ENCODE results near the gene LRRD1.
"Not testable (repeated sequence)": the region's sequence is repeated elsewhere in the genome, so short reads cannot be mapped to it uniquely, and the experiment has no call there.

The LRRD1 gene

DNA sequence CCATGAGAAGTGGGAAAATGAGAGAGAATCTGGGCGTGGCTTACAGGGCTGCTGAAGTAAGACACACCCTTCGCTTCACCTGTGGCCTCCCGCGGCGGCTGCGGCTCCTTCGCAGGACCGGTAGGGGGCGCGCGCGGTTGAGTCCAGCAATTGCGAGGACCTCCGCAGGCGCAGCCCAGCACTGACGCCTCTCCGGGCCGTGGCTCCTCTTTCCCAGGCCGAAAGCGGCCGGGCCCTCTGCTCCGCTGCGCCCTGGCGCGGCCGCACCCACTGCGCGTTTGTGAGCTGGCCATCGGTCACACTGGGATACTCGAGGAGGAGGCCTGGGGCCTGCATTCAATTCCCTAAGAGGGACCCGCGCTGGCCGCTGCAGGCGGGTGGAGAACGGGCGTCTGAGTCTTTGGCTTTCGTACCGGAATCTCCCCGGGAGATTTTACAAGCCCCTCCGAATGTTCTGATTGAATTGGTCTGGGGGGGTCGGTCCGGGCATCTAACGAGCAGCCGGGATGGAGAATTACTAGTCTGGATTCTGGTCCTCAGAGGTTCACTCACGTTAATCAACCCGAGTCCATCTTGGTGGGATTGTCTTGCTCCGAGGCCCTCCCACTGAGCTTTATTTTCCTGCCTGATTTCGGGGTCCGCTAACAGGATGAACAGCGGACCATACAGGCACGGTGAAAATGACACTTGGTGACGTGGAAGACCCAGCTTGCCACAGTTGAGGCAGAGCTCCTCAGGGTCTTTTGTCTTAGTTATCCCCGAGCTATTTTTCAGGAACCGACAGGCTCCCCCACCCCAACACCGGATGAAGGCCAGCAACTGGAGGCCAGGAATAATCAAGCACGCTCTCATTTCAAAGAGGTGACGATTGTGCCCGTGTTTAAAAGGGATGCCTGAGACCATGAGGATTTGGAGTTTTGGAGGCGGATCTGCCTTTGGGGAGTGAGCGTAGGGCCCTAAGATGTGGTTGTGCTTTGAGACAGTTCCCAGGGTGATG, at the start of gene LRRD1:
Gene LRRD1 (minus strand): TSS at position 215 of the 997 bp plus-strand sequence. CDS start 13,940 bp downstream, outside the sequence.
- peak; percentile 78 for DNase-seq (ENCODE audit: low spot score)

- DNase-seq (ENCODE audit: low spot score) = no peak
Measured at GRCh38 chr7:92228742-92229141, 49.8 kb upstream of the LRRD1 start.

GRCh38 chr7:92228100-92228499, 49.2 kb upstream of the LRRD1 start:
- no peak for DNase-seq (ENCODE audit: low spot score)

- no peak for DNase-seq (ENCODE audit: low spot score)
Measured at GRCh38 chr7:92226981-92227380, 48.0 kb upstream of the LRRD1 start.

GRCh38 chr7:92221766-92222165, 42.8 kb upstream of the LRRD1 start:
- DNase-seq (ENCODE audit: low spot score) = no peak

- DNase-seq (ENCODE audit: low spot score) = no peak
Measured at GRCh38 chr7:92206672-92207071, 27.7 kb upstream of the LRRD1 start.

GRCh38 chr7:92205987-92206386, 27.0 kb upstream of the LRRD1 start:
- no peak for DNase-seq (ENCODE audit: low spot score)

DNA sequence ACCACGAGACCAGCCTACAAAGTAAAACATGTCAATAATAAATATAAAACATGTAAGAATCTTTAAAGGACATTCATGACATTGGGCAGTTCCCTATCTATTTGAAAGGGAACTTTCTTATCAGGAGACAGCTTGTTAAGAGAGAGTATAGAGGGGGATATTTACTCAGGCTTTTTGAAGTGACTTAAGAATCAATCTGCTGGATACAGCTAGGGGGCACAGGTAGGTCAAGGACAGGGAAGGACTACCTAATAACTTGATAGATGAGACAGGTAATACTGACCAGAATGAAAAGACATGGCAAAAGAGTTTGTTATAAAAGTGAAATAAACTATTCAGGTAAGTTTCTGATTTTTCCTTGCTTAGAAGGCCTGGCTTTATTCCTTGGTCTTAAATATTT, 21.8 kb upstream of the LRRD1 start:
- no peak for DNase-seq (ENCODE audit: low spot score)

GRCh38 chr7:92192326-92192725, 13.4 kb upstream of the LRRD1 start:
- no peak for DNase-seq (ENCODE audit: low spot score)

GRCh38 chr7:92189246-92189645, 10.3 kb upstream of the LRRD1 start:
- DNase-seq (ENCODE audit: low spot score) = not testable (repeated sequence)

GRCh38 chr7:92184294-92184693, 5.4 kb upstream of the LRRD1 start:
- not testable (repeated sequence) for DNase-seq (ENCODE audit: low spot score)

- peak; percentile 35 for DNase-seq (ENCODE audit: low spot score)
Measured at GRCh38 chr7:92177362-92177761, 1.6 kb downstream of the LRRD1 start.

DNA sequence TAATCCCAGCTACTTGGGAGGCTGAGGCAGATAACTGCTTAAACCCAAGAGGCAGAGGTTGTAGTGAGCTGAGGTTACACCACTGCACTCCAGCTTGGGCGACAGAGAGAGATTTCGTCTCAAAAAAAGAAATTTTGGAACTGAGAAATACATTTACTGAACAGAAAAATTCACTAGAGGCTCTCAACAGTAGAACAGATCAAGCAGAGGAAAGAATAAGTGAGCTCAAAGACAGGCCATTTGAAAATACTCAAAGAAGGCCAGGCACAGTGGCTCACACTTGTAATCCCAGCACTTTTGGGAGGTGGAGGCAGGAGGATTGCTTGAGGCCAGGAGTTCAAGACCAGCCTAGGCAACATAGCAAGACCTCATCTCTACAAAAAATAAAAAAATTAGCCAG, 9.4 kb downstream of the LRRD1 start:
- DNase-seq (ENCODE audit: low spot score) = not testable (repeated sequence)

DNA sequence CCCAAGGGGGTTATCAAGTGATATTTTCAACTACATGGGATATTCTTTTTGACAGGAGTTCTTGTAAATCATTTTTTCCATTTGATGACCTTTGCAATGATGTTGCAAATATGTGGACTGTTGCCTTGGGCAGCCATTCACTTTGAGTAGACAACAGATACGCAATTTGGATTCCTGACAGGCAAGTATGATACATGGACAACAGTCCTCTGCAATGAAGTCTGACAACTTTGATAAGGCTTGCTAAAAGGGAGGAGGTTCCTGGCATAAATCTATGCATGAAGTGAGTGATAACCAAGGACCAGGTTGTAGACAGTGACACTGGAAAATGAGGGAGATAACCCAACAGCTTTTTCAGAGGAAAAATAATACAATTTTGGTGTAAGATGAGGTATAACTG, 17.7 kb downstream of the LRRD1 start:
- DNase-seq (ENCODE audit: low spot score) = no peak

DNA sequence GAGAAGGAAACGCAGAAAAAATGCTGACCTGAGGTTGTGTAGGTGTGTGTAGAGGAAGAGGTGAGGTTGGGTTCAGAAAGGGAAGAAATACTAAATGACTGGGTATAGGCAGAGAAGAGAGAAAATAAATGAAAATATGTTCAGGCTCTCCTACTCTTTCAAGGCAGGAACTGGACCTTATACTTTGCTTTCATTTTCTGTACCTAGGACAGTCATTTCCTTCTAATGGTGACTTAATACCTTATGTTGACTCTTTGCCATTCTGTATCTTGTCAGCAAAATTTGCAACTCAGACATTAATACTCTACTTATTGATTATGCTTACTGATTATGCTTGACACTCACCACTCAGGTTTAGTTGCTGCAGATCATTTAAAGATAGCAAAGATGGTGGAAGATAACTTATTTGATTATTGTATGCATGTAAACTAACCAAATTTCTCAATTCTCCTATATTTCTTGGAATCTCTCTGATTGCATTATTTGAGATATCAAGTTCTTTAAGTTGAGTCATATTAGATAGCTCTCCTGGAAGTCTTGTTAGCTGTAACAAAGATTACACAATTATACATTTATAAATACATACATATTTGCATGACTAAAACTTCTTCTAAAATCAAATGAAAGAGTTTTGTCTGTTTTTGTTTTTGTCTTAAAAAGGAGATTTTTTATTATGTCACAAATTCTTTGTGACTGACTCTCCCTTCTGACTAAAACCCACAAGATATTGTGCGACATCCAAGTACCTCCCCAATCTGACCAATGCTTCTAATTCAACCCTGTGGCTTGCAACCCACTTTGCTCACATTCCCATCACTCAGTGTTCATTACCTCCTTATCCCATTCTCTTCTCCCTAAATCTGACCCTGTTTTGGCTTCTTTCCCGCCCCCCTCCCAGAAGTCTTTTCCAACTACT, 20.0 kb downstream of the LRRD1 start:
- no peak for DNase-seq (ENCODE audit: low spot score)

- no peak for DNase-seq (ENCODE audit: low spot score)
Measured at GRCh38 chr7:92156990-92157389, 22.0 kb downstream of the LRRD1 start.

GRCh38 chr7:92155108-92155739, 23.7 kb downstream of the LRRD1 start:
- DNase-seq (ENCODE audit: low spot score) = no peak

GRCh38 chr7:92150450-92151017, 28.4 kb downstream of the LRRD1 start:
- no peak for DNase-seq (ENCODE audit: low spot score)

GRCh38 chr7:92149736-92150239, 29.2 kb downstream of the LRRD1 start:
- no peak for DNase-seq (ENCODE audit: low spot score)

- not testable (repeated sequence) for DNase-seq (ENCODE audit: low spot score)
Measured at GRCh38 chr7:92143192-92143880, 35.6 kb downstream of the LRRD1 start.

GRCh38 chr7:92142791-92143190, 36.2 kb downstream of the LRRD1 start:
- not testable (repeated sequence) for DNase-seq (ENCODE audit: low spot score)

All from pons (tissue), 1 donor.